H1 (cell line): Measurements from ENCODE around the gene BACE2. TPM values are rescaled to one million over a fixed set of nuclear protein-coding genes. Genes with fewer than 3 reads are reported as not detected.

Experiments
- CTCF ChIA-PET: fragments of 300-600 bp; sonication (Branson Sonifier 250); formaldehyde crosslinking; loops from one replicate; lab custom pipeline; 2021; ENCODE audit not compliant: partially characterized antibody; lab: Charles Lee
- POLR2A ChIA-PET: fragments of 300-600 bp; sonication (Branson Sonifier 250); formaldehyde crosslinking; loops from one replicate; lab custom pipeline; 2021; ENCODE audit warnings: inconsistent platforms; ENCODE audit not compliant: partially characterized antibody; lab: Charles Lee
- DNase-seq, 2 experiments: peaks; one replicate each; pipeline versions ENCODE4 v3.0.0 to v3.0.0-alpha.2; 2010 to 2022; ENCODE audit warnings: low spot score in 2 of 2, low read depth in 1 of 2, mixed read lengths in 1 of 2
- FAIRE-seq: peaks from 2 replicates; lab custom pipeline; 2011; peaks lifted over from hg19 to GRCh38; lab: Jason Lieb, UNC
- H2AFZ ChIP-seq: 2 replicates; pipeline ENCODE4 v1.8.1; 2012; ENCODE audit warnings: low read length, inconsistent platforms
- H2AK5ac ChIP-seq: 2 replicates; pipeline ENCODE4 v1.6.1; 2013; ENCODE audit warnings: low read depth, low read length
- H2BK120ac ChIP-seq: replicated peaks from 2 replicates; pipeline ENCODE3; 2013; ENCODE audit warnings: low read depth, low read length, inconsistent platforms
- H2BK12ac ChIP-seq: 2 replicates; pipeline ENCODE4 v1.6.1; 2013; ENCODE audit warnings: low read depth, low read length
- H2BK15ac ChIP-seq: 2 replicates; pipeline ENCODE4 v1.6.1; 2013; ENCODE audit warnings: low read length
- H2BK20ac ChIP-seq: 2 replicates; pipeline ENCODE4 v1.6.1; 2013; ENCODE audit warnings: low read length
- H2BK5ac ChIP-seq: 2 replicates; pipeline ENCODE4 v1.6.1; 2013; ENCODE audit warnings: low read depth, low read length
- H3K14ac ChIP-seq: 2 replicates; pipeline ENCODE4 v1.6.1; 2013; ENCODE audit warnings: inconsistent platforms; ENCODE audit not compliant: insufficient read length
- H3K18ac ChIP-seq: 2 replicates; pipeline ENCODE4 v1.6.1; 2013; ENCODE audit warnings: low read length; ENCODE audit errors: extremely low read depth
- H3K23ac ChIP-seq: 2 replicates; pipeline ENCODE4 v1.6.1; 2013; ENCODE audit warnings: inconsistent platforms; ENCODE audit not compliant: insufficient read length
- H3K23me2 ChIP-seq: 2 replicates; pipeline ENCODE4 v1.6.1; 2013; ENCODE audit warnings: low read depth, low read length
- H3K27ac ChIP-seq: 2 replicates; pipeline ENCODE4 v1.6.1; 2011; ENCODE audit warnings: low read depth, low read length, inconsistent platforms
- H3K27me3 ChIP-seq, 4 experiments: replicated peaks in 1 of 4; 1 replicate in 1 of 4; 2 replicates in 3 of 4; pipeline versions ENCODE4 v1.6.1 to v1.8.1; 2011 to 2013; ENCODE audit warnings: low read length in 3 of 4, mild to moderate bottlenecking in 3 of 4, inconsistent platforms in 2 of 4, mixed read lengths in 2 of 4, moderate library complexity in 1 of 4; ENCODE audit not compliant: control insufficient read depth in 3 of 4, insufficient read depth in 3 of 4; ENCODE audit errors: extremely low read depth in 1 of 4
- H3K36me3 ChIP-seq, 4 experiments: 2 replicates each; pipeline versions ENCODE4 v1.6.1 to v1.8.1; 2011 to 2013; ENCODE audit warnings: mild to moderate bottlenecking in 4 of 4, low read length in 3 of 4, moderate library complexity in 2 of 4, control low read depth in 1 of 4, inconsistent platforms in 1 of 4; ENCODE audit not compliant: insufficient read depth in 4 of 4, control insufficient read depth in 2 of 4
- H3K4ac ChIP-seq: replicated peaks from 2 replicates; pipeline ENCODE3; 2013; ENCODE audit warnings: low read length, low read depth, mixed read lengths, inconsistent platforms; ENCODE audit not compliant: insufficient read length
- H3K4me1 ChIP-seq, 4 experiments: replicated peaks in 1 of 4; 1 replicate in 1 of 4; 2 replicates in 3 of 4; pipeline versions ENCODE4 v1.6.1 to v1.8.1; 2011 to 2013; ENCODE audit warnings: low read length in 3 of 4, inconsistent platforms in 2 of 4, mixed read lengths in 1 of 4; ENCODE audit not compliant: insufficient read depth in 4 of 4, control insufficient read depth in 3 of 4
- H3K4me2 ChIP-seq, 2 experiments: 2 replicates each; pipeline versions ENCODE4 v1.6.1 to v1.8.1; 2011 to 2013; ENCODE audit warnings: low read depth in 2 of 2, low read length in 2 of 2, control low read depth in 1 of 2, inconsistent platforms in 1 of 2, mild to moderate bottlenecking in 1 of 2; ENCODE audit not compliant: insufficient read depth in 1 of 2
- H3K4me3 ChIP-seq, 4 experiments: fragments of 200-600, 300-600 bp in 1 of 4; sonication (generic), shearing (Covaris generic), sonication (Bioruptor Twin) in 1 of 4; 2 replicates each; pipeline versions ENCODE4 v1.5.1 to v1.8.1; 2011 to 2016; ENCODE audit warnings: low read length in 4 of 4, low read depth in 3 of 4, control low read depth in 2 of 4, inconsistent platforms in 2 of 4, mild to moderate bottlenecking in 2 of 4, mixed read lengths in 1 of 4, moderate library complexity in 1 of 4; ENCODE audit not compliant: insufficient read depth in 2 of 4; ENCODE audit errors: extremely low read depth in 1 of 4
- H3K56ac ChIP-seq: replicated peaks from 2 replicates; pipeline ENCODE3; 2013; ENCODE audit warnings: low read depth, mild to moderate bottlenecking, mixed read lengths, low read length, inconsistent platforms; ENCODE audit not compliant: insufficient read length
- H3K79me1 ChIP-seq: 2 replicates; pipeline ENCODE4 v1.6.1; 2013; ENCODE audit warnings: low read depth, low read length, control low read depth
- H3K79me2 ChIP-seq, 2 experiments: 2 replicates each; pipeline versions ENCODE4 v1.6.1 to v1.8.1; 2012 to 2013; ENCODE audit warnings: low read length in 2 of 2, mild to moderate bottlenecking in 2 of 2, inconsistent platforms in 1 of 2; ENCODE audit not compliant: insufficient read depth in 2 of 2, control insufficient read depth in 1 of 2
- H3K9ac ChIP-seq, 4 experiments: replicated peaks in 1 of 4; 1 replicate in 1 of 4; 2 replicates in 3 of 4; pipeline versions ENCODE4 v1.6.1 to v1.8.1; 2011 to 2013; ENCODE audit warnings: low read depth in 3 of 4, low read length in 3 of 4, control low read depth in 2 of 4, mild to moderate bottlenecking in 2 of 4, moderate library complexity in 2 of 4, inconsistent platforms in 1 of 4; ENCODE audit errors: extremely low read depth in 1 of 4
- H3K9me3 ChIP-seq, 2 experiments: 2 replicates each; pipeline versions ENCODE4 v1.6.1 to v1.8.1; 2012 to 2013; ENCODE audit warnings: mild to moderate bottlenecking in 2 of 2, moderate library complexity in 2 of 2, control low read depth in 1 of 2, inconsistent platforms in 1 of 2, low read depth in 1 of 2, low read length in 1 of 2, mixed read lengths in 1 of 2; ENCODE audit not compliant: insufficient read depth in 2 of 2
- H4K20me1 ChIP-seq, 2 experiments: replicated peaks in 1 of 2; 2 replicates each; pipeline versions ENCODE3 to v1.8.1; 2011 to 2013; ENCODE audit warnings: inconsistent platforms in 2 of 2, low read length in 2 of 2, mild to moderate bottlenecking in 1 of 2; ENCODE audit not compliant: insufficient read depth in 2 of 2, control insufficient read depth in 1 of 2
- H4K5ac ChIP-seq: 2 replicates; pipeline ENCODE4 v1.6.1; 2013; ENCODE audit warnings: low read length, low read depth, mixed read lengths, inconsistent platforms; ENCODE audit not compliant: insufficient read length
- H4K8ac ChIP-seq: 2 replicates; pipeline ENCODE4 v1.8.0; 2013; ENCODE audit warnings: mild to moderate bottlenecking, moderate library complexity, low read length, inconsistent platforms; ENCODE audit not compliant: insufficient read depth; ENCODE audit errors: extremely low read depth
- H4K91ac ChIP-seq: replicated peaks from 2 replicates; pipeline ENCODE3; 2013; ENCODE audit warnings: low read length, mixed read lengths, inconsistent platforms; ENCODE audit not compliant: insufficient read length
- ATF2 ChIP-seq: IDR thresholded peaks from 2 replicates; pipeline ENCODE4 v1.6.1; 2012; ENCODE audit warnings: low read length, inconsistent platforms
- CBX8 ChIP-seq: fragments of 300-800, 300-1000 bp; sonication (generic); IDR thresholded peaks from 2 replicates; pipeline ENCODE4 v1.7.1; 2016; ENCODE audit warnings: low read depth, low read length, borderline replicate concordance
- KDM5A ChIP-seq: fragments of 200-600 bp; IDR thresholded peaks from 2 replicates; pipeline ENCODE4 v1.7.1; 2012; ENCODE audit warnings: mild to moderate bottlenecking, low read length, inconsistent platforms, mixed read lengths
- NRF1 ChIP-seq: IDR thresholded peaks from 2 replicates; pipeline ENCODE4 v1.6.1; 2011; ENCODE audit warnings: mild to moderate bottlenecking, low read depth, low read length, improper control_type of control experiment
- POU5F1 ChIP-seq: IDR thresholded peaks from 2 replicates; pipeline ENCODE4 v1.6.1; 2011; ENCODE audit warnings: low read depth, mild to moderate bottlenecking, low read length, moderate library complexity
- RAD21 ChIP-seq, 2 experiments: IDR thresholded peaks in 1 of 2; conservative IDR thresholded peaks in 1 of 2; 2 replicates each; pipeline ENCODE4 v1.6.1; 2011; ENCODE audit warnings: low read depth in 2 of 2, low read length in 2 of 2, improper control_type of control experiment in 1 of 2, inconsistent platforms in 1 of 2, mild to moderate bottlenecking in 1 of 2, moderate library complexity in 1 of 2
- RNF2 ChIP-seq: fragments of 200-900, 300-1000 bp; sonication (generic); IDR thresholded peaks from 2 replicates; pipeline ENCODE4 v1.7.1; 2016; ENCODE audit warnings: borderline replicate concordance, low read depth, mild to moderate bottlenecking, antibody characterized with exemption, low read length; ENCODE audit not compliant: poor library complexity, severe bottlenecking; ENCODE audit errors: missing control alignments
- SP1 ChIP-seq: IDR thresholded peaks from 2 replicates; pipeline ENCODE4 v1.6.1; 2011; ENCODE audit warnings: low read depth, low read length
- TCF12 ChIP-seq: IDR thresholded peaks from 2 replicates; pipeline ENCODE4 v1.6.1; 2011; ENCODE audit warnings: low read depth, mild to moderate bottlenecking, low read length
- YY1 ChIP-seq: IDR thresholded peaks from 2 replicates; pipeline ENCODE4 v1.6.1; 2011; ENCODE audit warnings: low read depth, mild to moderate bottlenecking, low read length
- ZNF274 ChIP-seq: IDR thresholded peaks from 2 replicates; pipeline ENCODE4 v1.7.0; 2012; ENCODE audit warnings: low read length, borderline replicate concordance; ENCODE audit errors: extremely low read depth
- WGBS, 2 experiments: shearing (Covaris generic) in 1 of 2; methylation state at CpG; one replicate each; pipeline versions ENCODE4 v1.1.6 to v1.1.7; 2013 to 2015; ENCODE audit warnings: low lambda C conversion rate in 2 of 2, mixed read lengths in 2 of 2, inconsistent platforms in 1 of 2, low coverage in 1 of 2, missing lambda C conversion rate in 1 of 2; ENCODE audit not compliant: insufficient replicate concordance in 2 of 2, insufficient coverage in 1 of 2, insufficient read length in 1 of 2; ENCODE audit errors: extremely low coverage in 1 of 2, missing lambda C conversion rate in 1 of 2; 5-methylcytosine and 5-hydroxymethylcytosine counted together
- polyA plus RNA-seq, 7 experiments: library from polyadenylated mRNA; depleted of rRNA in 3 of 7; stranded (reverse) in 5 of 7; unstranded in 2 of 7; fragments of >200 nt in 5 of 7; fragments of 200-250 nt in 2 of 7; gene quantifications; 1 replicate in 5 of 7; 2 replicates in 1 of 7; 4 replicates in 1 of 7; pipeline versions ENCODE4 v1.2.1 to v1.2.3, GENCODE V29; 2011 to 2013; ENCODE audit warnings: missing spikeins in 2 of 7, mixed read lengths in 2 of 7
- total RNA-seq: library from RNA; stranded (reverse); fragmentation: NEBNext Ultra II Directional; extraction: Animal tissue kit (Norgen Biotek cat#: 25700); gene quantifications from 2 replicates; pipeline ENCODE4 v1.2.1, GENCODE V29; 2021

Gene BACE2
- total and polyA plus RNA-seq, 2 of the 8 experiments (the other 6 are each of a cell fraction or from before 2014, with no cell fraction given) = 8.1 to 10.9 TPM

GRCh38 chr21:41325138-41325912 is 157.4 kb downstream of the BACE2 start:
- POLR2A ChIA-PET = no interaction called here
- CTCF ChIA-PET = no interaction called here
- H3K27ac ChIP-seq = no peak overlapping the region
- TF ChIP-seq KDM5A (no peak), RAD21 (IDR thresholded peaks at IDR 0.05 in 1 of 2, conservative IDR thresholded peaks at IDR 0.05 in 1 of 2; ENCODE audit: low read depth in 2 of 2, low read length in 2 of 2) (no peak), SP1 (no peak), POU5F1 (no peak), CBX8 (no peak), NRF1 (no peak), ZNF274 (no peak), TCF12 (no peak), RNF2 (no peak), ATF2 (no peak), YY1 (no peak)

More at GRCh38 chr21:41325138-41325912, 157.4 kb downstream of the BACE2 start:
- no peaks in the 10 kb centered on the region for H3K79me2 ChIP-seq
- H3K4ac ChIP-seq = no peak overlapping the region
- no peaks in the 10 kb centered on the region for H3K9me3 ChIP-seq
- H4K8ac ChIP-seq = no peak overlapping the region
- no peak overlapping the region for H2BK20ac ChIP-seq
- WGBS, 2 experiments = 87% methylated on average over 7 of the region's 7 CpGs; no CpG with 5 or more reads in 1 of the 2 experiments
- H2BK15ac ChIP-seq = no peak overlapping the region
- H3K9ac ChIP-seq = no peak overlapping the region
- no peaks in the 10 kb centered on the region for H4K20me1 ChIP-seq
- H3K56ac ChIP-seq = no peak overlapping the region
- no peaks in the 10 kb centered on the region for H3K79me1 ChIP-seq
- H2AK5ac ChIP-seq = no peak overlapping the region
- no peaks in the 10 kb centered on the region for H3K23me2 ChIP-seq
- no peak overlapping the region for H4K5ac ChIP-seq
- no peak overlapping the region for H2BK5ac ChIP-seq
- peaks cover 0 to 8% (median 3%) of the 10 kb centered on the region in 4 experiments; a peak in 3 of 7 replicates for H3K4me1 ChIP-seq
- no peak overlapping the region for H3K14ac ChIP-seq
- DNase-seq = no peak
- no peak overlapping the region for H2BK120ac ChIP-seq
- no peak overlapping the region for H3K4me2 ChIP-seq
- H2BK12ac ChIP-seq = no peak overlapping the region
- no peaks in the 10 kb centered on the region for H3K36me3 ChIP-seq
- H3K4me3 ChIP-seq = no peak overlapping the region
- no peak overlapping the region for H2AFZ ChIP-seq
- no peaks in the 10 kb centered on the region for H3K27me3 ChIP-seq
- FAIRE-seq = no peak
- no peak overlapping the region for H4K91ac ChIP-seq
- no peak overlapping the region for H3K18ac ChIP-seq
- H3K23ac ChIP-seq = no peak overlapping the region
